K562 (cell line): ENCODE data around the gene EXO5. TPM values are rescaled to one million over a fixed set of nuclear protein-coding genes. Genes with fewer than 3 reads are reported as not detected.
A peak's percentile ranks its signal among the peaks of the same experiment; 100 is the strongest.

Source experiments
- ATAC-seq: fragments of 200-7000 bp; cut with Tn5 transposase; 3 replicates; pipeline ENCODE4 v1.9.1; 2020; ENCODE audit warnings: moderate library complexity
- BruUV-seq: library from RNA; stranded (reverse); fragments of 400-500 nt; replicated peaks from 2 replicates; lab custom pipeline; 2021; lab: Mats Ljungman, UMichigan
- CTCF ChIA-PET: fragments of 300-600 bp; formaldehyde crosslinking; extraction: SDS; loops from one replicate; lab custom pipeline; 2021; ENCODE audit warnings: low intra/inter-chr PET ratio; lab: Yijun Ruan, JAX
- POLR2A ChIA-PET: fragments of 300-600, 350-650 bp; sonication (Branson Sonifier 250); formaldehyde crosslinking; extraction: SDS; loops from one replicate; lab custom pipeline; 2021; ENCODE audit warnings: antibody characterized with exemption, inconsistent platforms; lab: Yijun Ruan, JAX
- DNase-seq, 4 experiments: peaks; one replicate each; pipeline versions ENCODE4 v3.0.0 to v3.0.0-alpha.2; 2011 to 2018; ENCODE audit warnings: low spot score in 3 of 4, mixed read lengths in 3 of 4; ENCODE audit errors: extremely low read depth in 1 of 4
- FAIRE-seq: peaks from 2 replicates; lab custom pipeline; 2011; peaks lifted over from hg19 to GRCh38; lab: Jason Lieb, UNC
- H2AFZ ChIP-seq: 2 replicates; pipeline ENCODE4 v1.6.0; 2011; ENCODE audit warnings: low read depth, low read length, control low read depth, inconsistent platforms
- H3K27ac ChIP-seq: fragments of 200-600 bp; 3 replicates; pipeline ENCODE4 v1.8.0; 2011; ENCODE audit warnings: low read depth, mild to moderate bottlenecking, control low read depth, inconsistent platforms, low read length, moderate library complexity, mixed read lengths; ENCODE audit errors: extremely low read depth
- H3K27me3 ChIP-seq, 2 experiments: fragments of 300-600 bp in 1 of 2; 2 replicates in 1 of 2; 3 replicates in 1 of 2; pipeline versions ENCODE4 v1.6.0 to v1.8.0; 2011; ENCODE audit warnings: inconsistent platforms in 2 of 2, low read length in 2 of 2, mild to moderate bottlenecking in 1 of 2, mixed read lengths in 1 of 2, moderate library complexity in 1 of 2; ENCODE audit not compliant: control insufficient read depth in 2 of 2, insufficient read depth in 2 of 2
- H3K36me3 ChIP-seq: fragments of 300-600 bp; 3 replicates; pipeline ENCODE4 v1.8.0; 2011; ENCODE audit warnings: mild to moderate bottlenecking, low read length, inconsistent platforms; ENCODE audit not compliant: control insufficient read depth, insufficient read depth
- H3K4me1 ChIP-seq, 2 experiments: fragments of 200-600 bp in 1 of 2; replicated peaks in 1 of 2; 2 replicates in 1 of 2; 3 replicates in 1 of 2; pipeline versions ENCODE4 v1.5.1 to v1.8.0; 2011; ENCODE audit warnings: inconsistent platforms in 2 of 2, low read length in 2 of 2, mild to moderate bottlenecking in 1 of 2, mixed read lengths in 1 of 2, moderate library complexity in 1 of 2; ENCODE audit not compliant: control insufficient read depth in 2 of 2, insufficient read depth in 2 of 2
- H3K4me2 ChIP-seq: 2 replicates; pipeline ENCODE4 v1.6.1; 2011; ENCODE audit warnings: low read length, control low read depth, inconsistent platforms, mixed read lengths; ENCODE audit not compliant: insufficient read depth
- H3K4me3 ChIP-seq: fragments of 200-600 bp; sonication (generic), shearing (Covaris generic); 2 replicates; pipeline ENCODE4 v1.5.1; 2016; ENCODE audit warnings: control low read depth, inconsistent platforms
- H3K79me2 ChIP-seq: fragments of 200-600 bp; 3 replicates; pipeline ENCODE4 v1.8.0; 2011; ENCODE audit warnings: low read length, inconsistent platforms; ENCODE audit not compliant: control insufficient read depth, insufficient read depth
- H3K9ac ChIP-seq, 2 experiments: 2 replicates each; pipeline versions ENCODE4 v1.6.0 to v1.6.1; 2011; ENCODE audit warnings: low read depth in 2 of 2, low read length in 2 of 2, control low read depth in 1 of 2, inconsistent platforms in 1 of 2, mild to moderate bottlenecking in 1 of 2, mixed read lengths in 1 of 2; ENCODE audit not compliant: insufficient read depth in 1 of 2
- H3K9me1 ChIP-seq: one replicate; pipeline ENCODE4 v1.6.0; 2011; ENCODE audit warnings: inconsistent platforms, mild to moderate bottlenecking, low read length, moderate library complexity; ENCODE audit not compliant: control insufficient read depth, insufficient read depth
- H3K9me3 ChIP-seq: replicated peaks from 2 replicates; pipeline ENCODE4 v1.5.1; 2011; ENCODE audit warnings: low read depth, low read length, inconsistent platforms; ENCODE audit not compliant: control insufficient read depth, insufficient read depth
- H4K20me1 ChIP-seq: replicated peaks from 2 replicates; pipeline ENCODE4 v1.6.1; 2011; ENCODE audit warnings: low read length, inconsistent platforms, mixed read lengths; ENCODE audit not compliant: control insufficient read depth, insufficient read depth
- CREB3 ChIP-seq: fragments of 450-650 bp; conservative IDR thresholded peaks from 2 replicates; pipeline ENCODE4 v1.6.1; 2016; ENCODE audit warnings: missing genetic modification characterization, low read depth, mild to moderate bottlenecking, missing compliant biosample characterization, moderate library complexity
- HMG20B ChIP-seq: fragments of 250-450 bp; sonication (Bioruptor Pico); IDR thresholded peaks from 2 replicates; pipeline ENCODE4 v1.5.0; 2021; ENCODE audit warnings: mild to moderate bottlenecking
- NR4A1 ChIP-seq, 2 experiments: fragments of 250-450 bp in 1 of 2; fragments of 450-650 bp in 1 of 2; sonication (Bioruptor Pico) in 1 of 2; IDR thresholded peaks; 2 replicates each; pipeline versions ENCODE4 v1.4.0 to v1.6.1; 2016 to 2020; ENCODE audit warnings: mild to moderate bottlenecking in 2 of 2, missing compliant biosample characterization in 1 of 2, missing genetic modification characterization in 1 of 2, moderate library complexity in 1 of 2
- ZBTB17 ChIP-seq: fragments of 450-650 bp; formaldehyde crosslinking; IDR thresholded peaks from 2 replicates; pipeline ENCODE4 v1.4.0; 2020; ENCODE audit warnings: mild to moderate bottlenecking
- ZNF121 ChIP-seq: sonication (generic); formaldehyde crosslinking; conservative IDR thresholded peaks from 2 replicates; pipeline ENCODE4 v1.8.0; 2022; ENCODE audit warnings: missing genetic modification reagents
- in situ Hi-C: fragments of 300-500 bp; cut with MboI; formaldehyde crosslinking; loops from 4 replicates; pipeline ENCODE4 v1.15.0; 2018; ENCODE audit warnings: inconsistent platforms, mixed read lengths
- intact Hi-C: fragments of 100-400 bp; cut with micrococcal nuclease; formaldehyde crosslinking; loops from 2 replicates; pipeline ENCODE4 v1.14.2; 2022
- polyA plus RNA-seq, 8 experiments: library from polyadenylated mRNA; depleted of rRNA in 4 of 8; stranded (reverse) in 5 of 8; unstranded in 3 of 8; fragments of >200 nt; fragmentation: Nextera tagmentation in 2 of 8; fragmentation: Illumina TruSeq in 1 of 8; extraction: Ambion mirVana in 2 of 8; extraction: Trizol in 1 of 8; gene quantifications; 2 replicates each; pipeline versions ENCODE4 v1.2.1 to v1.2.3, GENCODE V29; 2011 to 2014; ENCODE audit warnings: inconsistent platforms in 1 of 8, missing spikeins in 1 of 8
- total RNA-seq, 7 experiments: library from RNA; depleted of rRNA in 6 of 7; stranded (reverse); fragments of >200 nt in 6 of 7; fragmentation: Illumina TruSeq in 2 of 7; extraction: Trizol in 2 of 7; gene quantifications; 2 replicates each; pipeline versions ENCODE4 v1.2.1 to v1.2.3, GENCODE V29; 2011 to 2021; ENCODE audit warnings: low replicate concordance in 1 of 7

Gene EXO5
- total and polyA plus RNA-seq, 9 of the 15 experiments (the other 6 are each of a cell fraction or from before 2014, with no cell fraction given) = 1.1 to 4.3 (median 2.8) TPM

DNA sequence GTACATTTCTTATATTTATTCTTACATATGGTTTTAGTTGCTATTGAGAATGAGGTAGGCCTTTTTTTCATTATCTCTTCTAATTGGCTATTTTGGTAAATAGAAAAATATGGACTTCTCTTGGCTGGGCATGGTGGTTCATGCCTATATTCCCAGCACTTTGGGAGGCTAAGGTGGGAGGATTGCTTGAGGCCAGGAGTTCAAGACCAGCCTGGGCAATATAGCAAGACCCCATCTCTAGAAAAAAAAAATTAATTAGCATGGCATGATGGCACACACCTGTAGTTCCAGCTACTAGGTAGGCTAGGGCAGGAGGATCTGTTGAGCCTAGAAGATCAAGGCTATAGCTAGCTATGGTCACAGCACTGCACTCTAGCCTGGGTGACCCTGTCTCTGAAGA lies 26.0 kb downstream of the EXO5 start:
- H3K9ac ChIP-seq = no peak overlapping the region
- intact Hi-C loops (no loop called here), in situ Hi-C loops (no loop called here)
- no peak overlapping the region for H2AFZ ChIP-seq
- H3K4me1 ChIP-seq = peaks cover 0 to 5% of the 10 kb centered on the region in 2 experiments; a peak in 2 of 5 replicates
- no peaks in the 10 kb centered on the region for H3K27me3 ChIP-seq
- ChIA-PET CTCF (no interaction called here), POLR2A (no interaction called here)
- no TSS peak for BruUV-seq
- no peak overlapping the region for H3K4me2 ChIP-seq
- H3K9me1 ChIP-seq = no peaks in the 10 kb centered on the region
- no peak overlapping the region for H3K27ac ChIP-seq
- H4K20me1 ChIP-seq = no peaks in the 10 kb centered on the region
- no peaks in the 10 kb centered on the region for H3K9me3 ChIP-seq
- peaks cover 4% of the 10 kb centered on the region; the same call in 2 of the 3 replicates for H3K36me3 ChIP-seq
- TF ChIP-seq ZBTB17 (CRISPR knock-in tag) (no peak), NR4A1 (CRISPR knock-in tag; IDR thresholded peaks at IDR 0.05) (no peak), NR4A1 (tag; IDR thresholded peaks at IDR 0.05) (no peak), CREB3 (tag) (no peak), HMG20B (CRISPR knock-in tag) (no peak), ZNF121 (peak; percentile 83)
- H3K4me3 ChIP-seq = no peak overlapping the region
- FAIRE-seq (no peak), DNase-seq (no peak), ATAC-seq (no peak)
- peaks cover 9% of the 10 kb centered on the region; the same call in 1 of the 3 replicates for H3K79me2 ChIP-seq
